Measurements from ENCODE around the gene POU6F2. TPM values are rescaled to one million over a fixed set of nuclear protein-coding genes. Genes with fewer than 3 reads are reported as not detected.
"Not testable (repeated sequence)": the region's sequence is repeated elsewhere in the genome, so short reads cannot be mapped to it uniquely, and the experiment has no call there.

The POU6F2 gene
- total RNA-seq, 4 donors from 2014 or later, result 0.31 to 0.66 TPM; not detected in 2

DNA sequence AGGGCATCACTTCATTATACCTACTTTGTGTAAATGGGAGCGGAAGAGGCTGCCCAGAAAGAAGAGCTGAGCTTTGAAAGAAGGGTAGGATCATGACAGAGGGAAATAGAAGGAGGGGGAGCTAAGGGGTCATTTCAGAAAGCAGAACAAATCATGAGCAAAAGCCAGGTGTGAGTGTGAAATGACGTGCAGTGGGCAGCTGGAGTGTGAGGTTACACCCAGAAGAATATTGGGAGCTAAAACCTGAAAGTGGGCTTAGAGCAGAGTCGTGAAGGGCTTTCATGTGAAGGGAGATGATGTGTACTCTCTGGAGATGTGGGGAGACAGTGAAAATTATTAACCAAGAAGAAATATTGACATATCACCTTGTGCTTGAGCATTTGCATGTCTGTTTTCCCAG, 343.5 kb downstream of the POU6F2 start:
- peaks cover 11% of the 10 kb centered on the region for H3K27me3 ChIP-seq
- H3K4me3 ChIP-seq, result no peak overlapping the region
- peaks cover 0 to 9% (median 0%) of the 10 kb centered on the region in 3 donors for H3K9me3 ChIP-seq
- WGBS, 2 donors (ENCODE audit: low coverage in 1 of 2), result 53 to 75% methylated on average over 3 of the region's 3 CpGs
- H3K36me3 ChIP-seq, result no peaks in the 10 kb centered on the region
- no peak overlapping the region for H3K27ac ChIP-seq
- TF ChIP-seq POLR2AphosphoS5 (IDR thresholded peaks at IDR 0.05) (no peak), POLR2A (IDR thresholded peaks at IDR 0.05) (no peak), EP300 (IDR thresholded peaks at IDR 0.05) (no peak)
- TF ChIP-seq, protein P1, sequence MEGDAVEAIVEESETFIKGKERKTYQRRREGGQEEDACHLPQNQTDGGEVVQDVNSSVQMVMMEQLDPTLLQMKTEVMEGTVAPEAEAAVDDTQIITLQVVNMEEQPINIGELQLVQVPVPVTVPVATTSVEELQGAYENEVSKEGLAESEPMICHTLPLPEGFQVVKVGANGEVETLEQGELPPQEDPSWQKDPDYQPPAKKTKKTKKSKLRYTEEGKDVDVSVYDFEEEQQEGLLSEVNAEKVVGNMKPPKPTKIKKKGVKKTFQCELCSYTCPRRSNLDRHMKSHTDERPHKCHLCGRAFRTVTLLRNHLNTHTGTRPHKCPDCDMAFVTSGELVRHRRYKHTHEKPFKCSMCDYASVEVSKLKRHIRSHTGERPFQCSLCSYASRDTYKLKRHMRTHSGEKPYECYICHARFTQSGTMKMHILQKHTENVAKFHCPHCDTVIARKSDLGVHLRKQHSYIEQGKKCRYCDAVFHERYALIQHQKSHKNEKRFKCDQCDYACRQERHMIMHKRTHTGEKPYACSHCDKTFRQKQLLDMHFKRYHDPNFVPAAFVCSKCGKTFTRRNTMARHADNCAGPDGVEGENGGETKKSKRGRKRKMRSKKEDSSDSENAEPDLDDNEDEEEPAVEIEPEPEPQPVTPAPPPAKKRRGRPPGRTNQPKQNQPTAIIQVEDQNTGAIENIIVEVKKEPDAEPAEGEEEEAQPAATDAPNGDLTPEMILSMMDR (IDR thresholded peaks at IDR 0.05), result no peak
- ATAC-seq, result no peak
- H3K4me1 ChIP-seq, result no peaks in the 10 kb centered on the region

DNA sequence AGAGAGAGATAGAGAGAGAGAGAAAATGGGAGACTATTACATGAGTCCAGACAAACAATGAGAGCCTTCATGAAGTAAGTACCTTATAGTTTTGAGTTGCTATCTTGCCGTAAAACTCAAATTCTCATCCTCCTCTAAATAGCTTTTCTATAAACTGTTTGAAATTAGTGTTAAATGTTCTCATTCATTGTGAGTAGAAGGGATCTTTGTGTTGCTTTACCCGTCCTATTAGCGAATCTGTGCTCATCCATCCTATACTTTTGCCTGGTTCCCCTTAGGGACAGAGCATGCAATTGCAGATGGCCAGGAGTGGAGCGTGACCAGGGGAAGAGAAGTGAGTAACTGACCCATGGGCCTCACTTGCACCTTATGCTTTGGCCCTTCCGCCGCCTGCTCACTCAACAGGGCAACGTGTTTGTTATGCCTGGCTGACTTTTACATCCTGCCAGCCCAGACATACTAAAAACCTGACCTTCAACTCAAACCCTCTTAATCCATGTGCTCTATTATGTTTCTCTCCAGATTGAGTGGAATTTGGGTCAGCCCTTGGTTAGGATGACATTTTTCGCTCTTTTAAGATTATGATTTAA, 344.3 kb downstream of the POU6F2 start:
- H3K36me3 ChIP-seq, result no peaks in the 10 kb centered on the region
- TF ChIP-seq, protein P1 (IDR thresholded peaks at IDR 0.05), result no peak
- TF ChIP-seq POLR2AphosphoS5 (IDR thresholded peaks at IDR 0.05) (no peak), POLR2A (IDR thresholded peaks at IDR 0.05) (no peak), EP300 (IDR thresholded peaks at IDR 0.05) (no peak)
- 61 to 71% methylated on average over 4 to 7 of the region's 8 CpGs for WGBS, 2 donors (ENCODE audit: low coverage in 1 of 2)
- no peaks in the 10 kb centered on the region for H3K4me1 ChIP-seq
- no peak overlapping the region for H3K4me3 ChIP-seq
- ATAC-seq, result no peak
- H3K9me3 ChIP-seq, result peaks cover 0 to 9% (median 0%) of the 10 kb centered on the region in 3 donors
- H3K27ac ChIP-seq, result no peak overlapping the region
- peaks cover 11% of the 10 kb centered on the region for H3K27me3 ChIP-seq

DNA sequence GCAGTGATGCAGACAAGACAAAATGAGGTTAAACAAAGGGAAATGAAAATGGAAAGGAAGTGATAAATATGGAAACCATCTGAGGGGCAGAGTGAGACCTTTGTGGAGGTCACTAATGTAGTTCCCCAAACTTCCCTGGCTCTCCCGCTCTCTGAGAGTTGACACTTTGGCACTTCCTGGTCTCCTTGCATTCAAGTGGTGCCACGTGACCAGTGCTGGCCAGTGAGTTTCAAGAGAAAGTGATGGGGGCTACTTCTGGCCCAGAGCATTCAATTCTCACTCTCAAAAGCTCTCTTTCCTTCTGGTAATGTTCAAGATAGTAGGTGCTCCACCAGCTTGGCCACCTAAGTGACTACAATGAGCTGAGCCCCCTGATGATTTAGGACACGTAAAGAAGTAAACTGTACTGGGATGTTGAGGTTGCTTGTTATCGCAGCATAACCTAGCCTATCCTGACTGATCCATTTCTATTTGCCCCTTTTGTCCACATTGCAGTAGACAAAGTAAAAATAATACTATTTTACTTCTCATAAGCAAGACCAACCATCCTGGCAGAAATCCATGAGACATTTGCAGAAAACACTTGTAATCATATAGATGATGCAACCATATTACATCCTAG, 346.5 kb downstream of the POU6F2 start:
- ATAC-seq, result no peak
- H3K4me1 ChIP-seq, result no peaks in the 10 kb centered on the region
- no peak overlapping the region for H3K4me3 ChIP-seq
- peaks cover 8% of the 10 kb centered on the region for H3K27me3 ChIP-seq
- WGBS, 2 donors (ENCODE audit: low coverage in 1 of 2), result 84 to 96% methylated on average over 4 of the region's 4 CpGs
- no peak overlapping the region for H3K27ac ChIP-seq
- H3K9me3 ChIP-seq, result peaks cover 0 to 9% (median 0%) of the 10 kb centered on the region in 3 donors
- no peaks in the 10 kb centered on the region for H3K36me3 ChIP-seq
- TF ChIP-seq POLR2AphosphoS5 (IDR thresholded peaks at IDR 0.05) (no peak), EP300 (IDR thresholded peaks at IDR 0.05) (no peak), POLR2A (IDR thresholded peaks at IDR 0.05) (no peak)
- TF ChIP-seq, protein P1 (IDR thresholded peaks at IDR 0.05), result no peak

DNA sequence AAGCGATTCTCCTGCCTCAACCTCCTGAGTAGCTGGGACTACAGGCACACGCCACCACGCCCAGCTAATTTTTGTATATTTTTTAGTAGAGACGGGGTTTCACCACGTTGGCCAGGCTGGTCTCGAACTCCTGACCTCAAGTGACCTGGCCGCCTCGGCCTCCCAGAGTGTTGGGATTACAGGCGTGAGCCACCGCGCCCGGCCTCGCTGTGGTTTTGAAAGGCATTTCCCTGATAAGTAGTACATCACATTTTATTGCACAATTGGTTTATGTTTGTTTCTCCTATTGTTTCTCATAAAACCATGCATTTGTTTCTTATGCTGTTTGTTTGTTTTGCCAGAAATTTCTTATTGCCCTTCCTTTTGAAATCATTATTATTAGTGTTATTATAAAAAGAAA, 353.9 kb downstream of the POU6F2 start:
- H3K9me3 ChIP-seq, H3K4me1 ChIP-seq, H3K4me3 ChIP-seq, H3K27ac ChIP-seq, H3K36me3 ChIP-seq, H3K27me3 ChIP-seq, ATAC-seq: not testable (repeated sequence)
- WGBS, 2 donors (ENCODE audit: low coverage in 1 of 2), result 78 to 100% methylated on average over 1 to 11 of the region's 13 CpGs

DNA sequence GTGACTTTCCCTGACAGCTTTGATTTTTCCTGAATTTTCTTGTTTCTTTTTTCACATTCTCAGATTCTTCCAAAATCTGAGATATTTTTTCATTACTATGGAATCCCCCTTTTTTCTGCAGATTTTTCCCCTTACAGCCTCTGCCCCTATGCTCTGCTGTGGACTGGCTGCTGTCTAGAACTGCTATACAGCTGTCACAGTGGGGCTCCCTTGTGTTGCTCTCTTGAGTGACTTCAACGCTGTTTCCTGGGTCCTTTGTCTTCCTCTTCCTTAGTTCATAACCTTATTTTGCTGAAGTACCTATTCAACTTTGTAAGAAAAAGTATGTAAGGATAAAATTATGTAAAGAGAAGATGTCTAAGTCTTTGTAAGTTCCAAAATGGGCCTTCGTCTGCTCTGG, 354.4 kb downstream of the POU6F2 start:
- TF ChIP-seq POLR2AphosphoS5 (IDR thresholded peaks at IDR 0.05) (no peak), EP300 (IDR thresholded peaks at IDR 0.05) (no peak), POLR2A (IDR thresholded peaks at IDR 0.05) (no peak)
- TF ChIP-seq, protein P1 (IDR thresholded peaks at IDR 0.05), result no peak
- H3K27me3 ChIP-seq, result no peaks in the 10 kb centered on the region
- H3K4me1 ChIP-seq, result no peaks in the 10 kb centered on the region
- no peak for ATAC-seq
- no peaks in the 10 kb centered on the region for H3K9me3 ChIP-seq
- no peak overlapping the region for H3K27ac ChIP-seq
- 66 to 84% methylated on average over 2 of the region's 2 CpGs for WGBS, 2 donors (ENCODE audit: low coverage in 1 of 2)
- no peaks in the 10 kb centered on the region for H3K36me3 ChIP-seq
- H3K4me3 ChIP-seq, result no peak overlapping the region
